HEK293T (cell line): ENCODE measurements around the gene TPPP2.

Experiments
- BHLHE40 ChIP-seq: fragments of 450-650 bp; IDR thresholded peaks from 2 replicates; pipeline ENCODE4 v1.6.1; 2016; ENCODE audit warnings: mild to moderate bottlenecking, moderate library complexity, borderline replicate concordance
- CTBP1 ChIP-seq: fragments of 450-650 bp; IDR thresholded peaks from 2 replicates; pipeline ENCODE4 v1.6.1; 2016; ENCODE audit warnings: borderline replicate concordance
- FOXK2 ChIP-seq: fragments of 450-650 bp; IDR thresholded peaks from 2 replicates; pipeline ENCODE4 v1.6.1; 2016; ENCODE audit warnings: mild to moderate bottlenecking
- HDGF ChIP-seq: fragments of 450-650 bp; IDR thresholded peaks from 2 replicates; pipeline ENCODE4 v1.6.1; 2017; ENCODE audit warnings: antibody characterized with exemption, borderline replicate concordance
- L3MBTL2 ChIP-seq: fragments of 450-650 bp; conservative IDR thresholded peaks from 2 replicates; pipeline ENCODE4 v1.6.1; 2016; ENCODE audit warnings: mild to moderate bottlenecking
- LEF1 ChIP-seq: fragments of 450-650 bp; IDR thresholded peaks from 2 replicates; pipeline ENCODE4 v1.6.1; 2017; ENCODE audit warnings: mild to moderate bottlenecking, borderline replicate concordance
- NFRKB ChIP-seq: fragments of 450-650 bp; IDR thresholded peaks from 2 replicates; pipeline ENCODE4 v1.6.1; 2016; ENCODE audit warnings: mild to moderate bottlenecking, moderate library complexity
- SUZ12 ChIP-seq: fragments of 450-650 bp; IDR thresholded peaks from 2 replicates; pipeline ENCODE4 v1.6.1; 2016; ENCODE audit warnings: mild to moderate bottlenecking
- TF ChIP-seq, protein P1 (sequence below): fragments of 450-650 bp; IDR thresholded peaks from 2 replicates; pipeline ENCODE4 v1.6.1; 2016

- TF ChIP-seq, protein P1, sequence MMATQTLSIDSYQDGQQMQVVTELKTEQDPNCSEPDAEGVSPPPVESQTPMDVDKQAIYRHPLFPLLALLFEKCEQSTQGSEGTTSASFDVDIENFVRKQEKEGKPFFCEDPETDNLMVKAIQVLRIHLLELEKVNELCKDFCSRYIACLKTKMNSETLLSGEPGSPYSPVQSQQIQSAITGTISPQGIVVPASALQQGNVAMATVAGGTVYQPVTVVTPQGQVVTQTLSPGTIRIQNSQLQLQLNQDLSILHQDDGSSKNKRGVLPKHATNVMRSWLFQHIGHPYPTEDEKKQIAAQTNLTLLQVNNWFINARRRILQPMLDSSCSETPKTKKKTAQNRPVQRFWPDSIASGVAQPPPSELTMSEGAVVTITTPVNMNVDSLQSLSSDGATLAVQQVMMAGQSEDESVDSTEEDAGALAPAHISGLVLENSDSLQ, result no peak
- TF ChIP-seq LEF1, result no peak
- no peak for TF ChIP-seq NFRKB
- TF ChIP-seq L3MBTL2, result no peak
- TF ChIP-seq CTBP1, result no peak
- no peak for TF ChIP-seq FOXK2
- TF ChIP-seq HDGF, result no peak
- no peak for TF ChIP-seq BHLHE40
- TF ChIP-seq SUZ12, result no peak
Observed at GRCh38 chr14:21023174-21023573, 6.8 kb upstream of the TPPP2 start.
